NCI-H187 (cell line): ENCODE measurements around the gene ZG16.

Experiments used
- DNase-seq, 2 experiments: peaks; one replicate each; lab custom pipeline; 2025; lab: John Stamatoyannopoulos, UW

The ZG16 gene

DNA sequence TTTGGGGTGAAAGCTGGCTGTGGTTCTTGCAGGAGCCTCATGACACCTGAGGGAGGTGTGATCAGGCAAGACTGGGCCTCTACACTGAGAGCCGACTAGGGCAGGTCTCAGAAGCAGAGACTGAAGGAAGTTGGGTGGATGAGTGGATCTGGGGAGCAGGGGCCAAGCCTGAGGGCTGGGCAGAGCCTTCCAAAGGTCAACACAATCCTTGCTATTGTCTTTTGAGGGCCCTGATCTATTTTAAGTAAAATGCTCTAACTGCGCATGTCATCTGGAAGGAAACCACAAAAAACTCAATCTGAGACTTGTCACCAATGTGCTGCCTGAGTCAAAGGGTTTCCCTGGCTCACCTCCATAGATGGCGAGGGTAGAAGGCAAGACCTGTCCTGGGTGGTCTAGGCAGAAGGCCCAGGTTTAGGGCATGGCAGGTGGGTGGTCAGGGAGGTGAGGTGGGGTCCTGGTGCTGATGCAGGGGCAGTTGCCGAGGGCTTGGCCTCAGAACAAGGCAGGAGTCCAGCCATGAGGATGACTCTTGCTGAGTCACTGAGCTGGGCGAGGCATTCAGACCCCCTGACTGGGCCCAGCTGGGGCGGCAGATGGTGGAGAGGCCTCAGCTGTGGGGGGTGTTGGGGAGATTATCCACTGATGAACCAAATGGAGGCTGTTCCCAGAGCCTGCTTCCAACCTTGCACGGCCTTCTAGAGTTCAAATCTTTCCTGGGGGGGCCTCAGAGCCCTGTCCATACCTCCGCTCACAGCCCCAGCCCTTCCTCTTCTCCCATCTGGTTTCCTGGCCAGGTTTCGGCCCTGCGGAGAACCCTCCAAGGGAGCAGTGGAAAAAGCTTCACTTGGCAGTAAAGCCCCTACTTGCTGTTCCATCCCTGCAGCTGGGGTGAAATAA lies 47.3 kb downstream of the ZG16 start:
- no peak for DNase-seq

DNA sequence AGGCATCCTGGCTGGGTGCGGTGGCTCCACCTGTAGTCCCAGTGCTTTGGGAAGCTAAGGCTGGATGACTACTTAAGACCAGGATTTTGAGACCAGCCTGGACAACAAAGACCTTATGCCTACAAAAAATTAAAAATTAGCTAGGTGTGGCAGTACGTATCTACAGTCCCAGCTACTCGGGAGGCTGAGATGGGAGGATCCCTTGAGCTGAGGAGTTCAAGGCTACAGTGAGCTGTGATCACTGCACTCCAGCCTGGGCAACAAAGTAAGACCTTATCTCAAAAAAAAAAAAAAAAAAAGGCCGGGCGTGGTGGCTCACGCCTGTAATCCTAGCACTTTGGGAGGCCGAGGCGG lies 48.3 kb downstream of the ZG16 start:
- DNase-seq = no peak

DNA sequence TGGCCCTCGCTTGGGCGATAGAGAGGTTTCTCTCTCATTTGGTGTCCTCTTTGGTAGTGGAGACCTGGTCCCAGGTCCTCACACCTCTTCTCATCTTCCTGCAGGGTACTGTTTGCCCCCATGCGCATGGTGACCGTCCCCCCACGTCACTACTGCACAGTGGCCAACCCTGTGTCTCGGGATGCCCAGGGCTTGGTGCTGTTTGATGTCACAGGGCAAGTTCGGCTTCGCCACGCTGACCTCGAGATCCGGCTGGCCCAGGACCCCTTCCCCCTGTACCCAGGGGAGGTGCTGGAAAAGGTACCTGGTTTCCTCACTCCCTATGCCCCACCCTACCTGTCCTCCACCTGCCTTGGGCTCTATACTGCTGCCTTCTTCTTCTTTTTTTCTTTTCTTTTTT lies 52.7 kb downstream of the ZG16 start:
- DNase-seq = no peak

DNA sequence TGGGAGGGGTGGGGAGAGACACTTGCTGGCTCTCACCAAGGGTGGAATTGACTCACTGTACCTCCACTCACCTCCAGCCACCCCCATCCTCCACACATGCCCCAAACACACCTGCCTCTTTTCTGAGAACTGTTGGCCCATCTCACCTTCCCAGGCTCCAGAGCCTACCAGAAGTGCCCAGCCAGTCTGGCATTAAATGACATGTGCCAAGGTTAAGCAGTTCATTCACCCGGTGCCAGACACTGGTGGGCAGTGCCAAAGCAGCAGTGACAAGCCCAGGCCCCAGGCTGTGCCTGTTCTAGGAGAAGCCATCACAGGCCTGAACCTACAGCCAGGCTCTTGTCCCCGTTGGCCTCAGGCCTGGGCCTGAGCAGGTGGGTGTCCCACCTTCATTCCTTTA lies 53.4 kb downstream of the ZG16 start:
- DNase-seq = no peak
